Breast epithelium (tissue), 3 donors: ENCODE data around the gene SUGP2.

Experiments
- CTCF ChIP-seq, 3 donors: fragments of 450-650 bp; IDR thresholded peaks; one replicate each; pipeline ENCODE4 v1.5.1; 2016 to 2017; ENCODE audit warnings: antibody characterized with exemption in 3 of 3, mild to moderate bottlenecking in 3 of 3, moderate library complexity in 3 of 3
- POLR2A ChIP-seq: fragments of 450-650 bp; IDR thresholded peaks from one replicate; pipeline ENCODE4 v1.6.1; 2016; ENCODE audit warnings: antibody characterized with exemption, mild to moderate bottlenecking, moderate library complexity
- POLR2AphosphoS5 ChIP-seq, 3 donors: sonication (generic); formaldehyde crosslinking; IDR thresholded peaks; one replicate each; pipeline ENCODE4 v1.6.1; 2017; ENCODE audit warnings: antibody characterized with exemption in 3 of 3

DNA sequence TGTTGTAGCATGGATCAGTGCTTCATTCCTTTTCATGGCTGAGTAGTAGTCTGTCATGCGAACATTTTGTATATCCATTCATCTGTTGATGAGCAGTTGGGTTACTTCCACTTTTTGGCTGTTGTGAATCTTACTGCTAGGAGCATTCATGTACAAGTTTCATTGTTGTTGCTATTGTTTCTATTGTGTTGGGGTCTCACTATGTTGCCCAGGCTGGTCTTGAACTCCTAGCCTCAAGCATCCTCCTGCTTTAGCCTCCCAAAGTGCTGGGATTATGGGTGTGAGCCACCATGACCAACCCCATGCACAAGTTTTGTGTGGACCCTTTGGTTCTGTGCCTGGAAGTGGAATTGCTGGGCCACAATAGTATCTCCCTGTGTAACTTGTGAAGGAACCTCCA, 46.3 kb upstream of the SUGP2 start:
- no peak for TF ChIP-seq CTCF (IDR thresholded peaks at IDR 0.05)
- no peak for TF ChIP-seq POLR2AphosphoS5 (IDR thresholded peaks at IDR 0.05)
- no peak for TF ChIP-seq POLR2A
